ENCODE measurements around the gene INTS11. TPM values are rescaled to one million over a fixed set of nuclear protein-coding genes. Genes with fewer than 3 reads are reported as not detected.

Gene INTS11
- total and polyA plus RNA-seq, 2 of the 13 experiments (the other 11 are each of a cell fraction or from before 2014, with no cell fraction given), result 52.8 to 94.8 TPM

DNA sequence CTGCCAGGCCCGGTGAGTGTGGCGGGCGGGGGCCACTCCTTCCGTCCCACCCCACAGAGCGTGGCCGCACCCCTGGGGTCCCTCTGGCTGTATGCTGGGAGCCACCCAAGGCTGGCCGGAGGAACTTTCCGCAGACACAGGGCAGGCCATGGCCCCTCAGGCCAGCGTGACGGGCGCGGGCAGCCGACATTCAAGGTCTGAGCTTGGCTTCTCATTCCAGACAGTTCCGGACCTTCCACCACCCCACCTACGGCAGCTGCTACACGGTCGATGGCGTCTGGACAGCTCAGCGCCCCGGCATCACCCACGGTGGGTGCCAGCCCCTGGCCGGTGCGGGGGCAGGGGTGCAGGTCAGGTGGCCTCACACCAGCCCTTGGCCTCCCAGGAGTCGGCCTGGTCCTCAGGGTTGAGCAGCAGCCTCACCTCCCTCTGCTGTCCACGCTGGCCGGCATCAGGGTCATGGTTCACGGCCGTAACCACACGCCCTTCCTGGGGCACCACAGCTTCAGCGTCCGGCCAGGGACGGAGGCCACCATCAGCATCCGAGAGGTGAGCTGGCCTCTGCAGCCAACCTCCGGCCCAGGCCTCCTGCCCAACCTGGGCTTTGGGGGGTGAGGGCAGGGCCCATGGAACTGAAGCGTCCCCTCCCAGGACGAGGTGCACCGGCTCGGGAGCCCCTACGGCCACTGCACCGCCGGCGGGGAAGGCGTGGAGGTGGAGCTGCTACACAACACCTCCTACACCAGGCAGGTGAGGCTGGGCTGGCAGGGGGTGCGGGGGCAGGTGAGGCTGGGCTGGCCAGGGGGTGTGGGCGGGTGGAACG is 37.0 kb downstream of the INTS11 start (continued):
- TF ChIP-seq ZNF143 (CRISPR knock-in tag; IDR thresholded peaks at IDR 0.05) (no peak), KAT8 (CRISPR knock-in tag; IDR thresholded peaks at IDR 0.05) (no peak; the same call in 1 of the 2 replicates), NR2F1 (CRISPR knock-in tag; IDR thresholded peaks at IDR 0.05) (peak; percentile 59 to 64; a peak in 3 of 4 replicates), PAXIP1 (CRISPR knock-in tag; conservative IDR thresholded peaks at IDR 0.05) (peak; percentile 81), KDM2A (CRISPR knock-in tag; IDR thresholded peaks at IDR 0.05; ENCODE audit: borderline replicate concordance, low read depth) (peak; percentile 64; the same call in 1 of the 2 replicates), ADNP (CRISPR knock-in tag; IDR thresholded peaks at IDR 0.05) (peak; percentile 84), GATAD1 (CRISPR knock-in tag; IDR thresholded peaks at IDR 0.05) (0 out of 2 replicates have a peak, but pooled peaks have one; percentile 26), ZFY (CRISPR knock-in tag; IDR thresholded peaks at IDR 0.05) (peak; percentile 75)
- TF ChIP-seq, protein P1, sequence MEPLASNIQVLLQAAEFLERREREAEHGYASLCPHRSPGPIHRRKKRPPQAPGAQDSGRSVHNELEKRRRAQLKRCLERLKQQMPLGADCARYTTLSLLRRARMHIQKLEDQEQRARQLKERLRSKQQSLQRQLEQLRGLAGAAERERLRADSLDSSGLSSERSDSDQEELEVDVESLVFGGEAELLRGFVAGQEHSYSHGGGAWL (CRISPR knock-in tag; IDR thresholded peaks at IDR 0.05), result 0 out of 2 replicates have a peak, but pooled peaks have one; percentile 28
- TF ChIP-seq, protein P2, sequence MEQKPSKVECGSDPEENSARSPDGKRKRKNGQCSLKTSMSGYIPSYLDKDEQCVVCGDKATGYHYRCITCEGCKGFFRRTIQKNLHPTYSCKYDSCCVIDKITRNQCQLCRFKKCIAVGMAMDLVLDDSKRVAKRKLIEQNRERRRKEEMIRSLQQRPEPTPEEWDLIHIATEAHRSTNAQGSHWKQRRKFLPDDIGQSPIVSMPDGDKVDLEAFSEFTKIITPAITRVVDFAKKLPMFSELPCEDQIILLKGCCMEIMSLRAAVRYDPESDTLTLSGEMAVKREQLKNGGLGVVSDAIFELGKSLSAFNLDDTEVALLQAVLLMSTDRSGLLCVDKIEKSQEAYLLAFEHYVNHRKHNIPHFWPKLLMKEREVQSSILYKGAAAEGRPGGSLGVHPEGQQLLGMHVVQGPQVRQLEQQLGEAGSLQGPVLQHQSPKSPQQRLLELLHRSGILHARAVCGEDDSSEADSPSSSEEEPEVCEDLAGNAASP (CRISPR knock-in tag; IDR thresholded peaks at IDR 0.05; ENCODE audit: borderline replicate concordance), result peak; percentile 29; the same call in 1 of the 2 replicates
- TF ChIP-seq, protein P3, sequence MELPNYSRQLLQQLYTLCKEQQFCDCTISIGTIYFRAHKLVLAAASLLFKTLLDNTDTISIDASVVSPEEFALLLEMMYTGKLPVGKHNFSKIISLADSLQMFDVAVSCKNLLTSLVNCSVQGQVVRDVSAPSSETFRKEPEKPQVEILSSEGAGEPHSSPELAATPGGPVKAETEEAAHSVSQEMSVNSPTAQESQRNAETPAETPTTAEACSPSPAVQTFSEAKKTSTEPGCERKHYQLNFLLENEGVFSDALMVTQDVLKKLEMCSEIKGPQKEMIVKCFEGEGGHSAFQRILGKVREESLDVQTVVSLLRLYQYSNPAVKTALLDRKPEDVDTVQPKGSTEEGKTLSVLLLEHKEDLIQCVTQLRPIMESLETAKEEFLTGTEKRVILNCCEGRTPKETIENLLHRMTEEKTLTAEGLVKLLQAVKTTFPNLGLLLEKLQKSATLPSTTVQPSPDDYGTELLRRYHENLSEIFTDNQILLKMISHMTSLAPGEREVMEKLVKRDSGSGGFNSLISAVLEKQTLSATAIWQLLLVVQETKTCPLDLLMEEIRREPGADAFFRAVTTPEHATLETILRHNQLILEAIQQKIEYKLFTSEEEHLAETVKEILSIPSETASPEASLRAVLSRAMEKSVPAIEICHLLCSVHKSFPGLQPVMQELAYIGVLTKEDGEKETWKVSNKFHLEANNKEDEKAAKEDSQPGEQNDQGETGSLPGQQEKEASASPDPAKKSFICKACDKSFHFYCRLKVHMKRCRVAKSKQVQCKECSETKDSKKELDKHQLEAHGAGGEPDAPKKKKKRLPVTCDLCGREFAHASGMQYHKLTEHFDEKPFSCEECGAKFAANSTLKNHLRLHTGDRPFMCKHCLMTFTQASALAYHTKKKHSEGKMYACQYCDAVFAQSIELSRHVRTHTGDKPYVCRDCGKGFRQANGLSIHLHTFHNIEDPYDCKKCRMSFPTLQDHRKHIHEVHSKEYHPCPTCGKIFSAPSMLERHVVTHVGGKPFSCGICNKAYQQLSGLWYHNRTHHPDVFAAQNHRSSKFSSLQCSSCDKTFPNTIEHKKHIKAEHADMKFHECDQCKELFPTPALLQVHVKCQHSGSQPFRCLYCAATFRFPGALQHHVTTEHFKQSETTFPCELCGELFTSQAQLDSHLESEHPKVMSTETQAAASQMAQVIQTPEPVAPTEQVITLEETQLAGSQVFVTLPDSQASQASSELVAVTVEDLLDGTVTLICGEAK (IDR thresholded peaks at IDR 0.05), result no peak
- TF ChIP-seq, protein P3 (CRISPR knock-in tag; IDR thresholded peaks at IDR 0.05), result 0 out of 2 replicates have a peak, but pooled peaks have one; percentile 20
